ENCODE measurements around the gene ATP7B.
A peak's percentile ranks its signal among the peaks of the same experiment; 100 is the strongest.

ATP7B gene

GRCh38 chr13:51955816-51956603 lies 55.2 kb downstream of the ATP7B start:
- TF ChIP-seq, protein P1, sequence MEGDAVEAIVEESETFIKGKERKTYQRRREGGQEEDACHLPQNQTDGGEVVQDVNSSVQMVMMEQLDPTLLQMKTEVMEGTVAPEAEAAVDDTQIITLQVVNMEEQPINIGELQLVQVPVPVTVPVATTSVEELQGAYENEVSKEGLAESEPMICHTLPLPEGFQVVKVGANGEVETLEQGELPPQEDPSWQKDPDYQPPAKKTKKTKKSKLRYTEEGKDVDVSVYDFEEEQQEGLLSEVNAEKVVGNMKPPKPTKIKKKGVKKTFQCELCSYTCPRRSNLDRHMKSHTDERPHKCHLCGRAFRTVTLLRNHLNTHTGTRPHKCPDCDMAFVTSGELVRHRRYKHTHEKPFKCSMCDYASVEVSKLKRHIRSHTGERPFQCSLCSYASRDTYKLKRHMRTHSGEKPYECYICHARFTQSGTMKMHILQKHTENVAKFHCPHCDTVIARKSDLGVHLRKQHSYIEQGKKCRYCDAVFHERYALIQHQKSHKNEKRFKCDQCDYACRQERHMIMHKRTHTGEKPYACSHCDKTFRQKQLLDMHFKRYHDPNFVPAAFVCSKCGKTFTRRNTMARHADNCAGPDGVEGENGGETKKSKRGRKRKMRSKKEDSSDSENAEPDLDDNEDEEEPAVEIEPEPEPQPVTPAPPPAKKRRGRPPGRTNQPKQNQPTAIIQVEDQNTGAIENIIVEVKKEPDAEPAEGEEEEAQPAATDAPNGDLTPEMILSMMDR (IDR thresholded peaks at IDR 0.05; ENCODE audit: extremely low read depth, missing control alignments), result no peak
- DNase-seq (ENCODE audit: low spot score), result no peak

DNA sequence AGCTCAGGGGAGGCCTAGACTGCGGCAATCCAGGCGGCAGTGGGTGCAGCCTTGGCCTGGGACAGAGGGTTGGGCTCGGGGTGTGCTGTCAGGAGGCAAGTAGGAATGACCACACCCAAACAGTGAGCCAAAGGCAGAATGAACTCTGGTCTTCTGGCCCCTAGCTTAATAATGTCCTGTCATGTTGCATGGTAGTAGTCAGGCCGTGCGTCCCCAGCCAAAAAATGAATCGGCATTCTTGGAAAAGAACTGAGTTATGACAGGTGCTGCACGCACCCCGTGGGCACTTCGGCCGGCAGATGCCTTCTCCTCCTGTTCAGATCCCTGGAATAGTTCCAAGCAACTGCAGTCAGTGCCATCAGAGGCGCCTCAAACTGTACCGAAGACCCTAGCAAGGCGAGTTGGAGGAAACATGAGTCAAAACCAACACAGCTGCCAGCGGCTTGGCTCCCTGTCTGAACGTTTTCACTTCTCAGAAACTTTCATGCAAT lies 55.9 kb downstream of the ATP7B start:
- TF ChIP-seq, protein P1 (IDR thresholded peaks at IDR 0.05; ENCODE audit: extremely low read depth, missing control alignments), result no peak
- no peak for DNase-seq (ENCODE audit: low spot score)

DNA sequence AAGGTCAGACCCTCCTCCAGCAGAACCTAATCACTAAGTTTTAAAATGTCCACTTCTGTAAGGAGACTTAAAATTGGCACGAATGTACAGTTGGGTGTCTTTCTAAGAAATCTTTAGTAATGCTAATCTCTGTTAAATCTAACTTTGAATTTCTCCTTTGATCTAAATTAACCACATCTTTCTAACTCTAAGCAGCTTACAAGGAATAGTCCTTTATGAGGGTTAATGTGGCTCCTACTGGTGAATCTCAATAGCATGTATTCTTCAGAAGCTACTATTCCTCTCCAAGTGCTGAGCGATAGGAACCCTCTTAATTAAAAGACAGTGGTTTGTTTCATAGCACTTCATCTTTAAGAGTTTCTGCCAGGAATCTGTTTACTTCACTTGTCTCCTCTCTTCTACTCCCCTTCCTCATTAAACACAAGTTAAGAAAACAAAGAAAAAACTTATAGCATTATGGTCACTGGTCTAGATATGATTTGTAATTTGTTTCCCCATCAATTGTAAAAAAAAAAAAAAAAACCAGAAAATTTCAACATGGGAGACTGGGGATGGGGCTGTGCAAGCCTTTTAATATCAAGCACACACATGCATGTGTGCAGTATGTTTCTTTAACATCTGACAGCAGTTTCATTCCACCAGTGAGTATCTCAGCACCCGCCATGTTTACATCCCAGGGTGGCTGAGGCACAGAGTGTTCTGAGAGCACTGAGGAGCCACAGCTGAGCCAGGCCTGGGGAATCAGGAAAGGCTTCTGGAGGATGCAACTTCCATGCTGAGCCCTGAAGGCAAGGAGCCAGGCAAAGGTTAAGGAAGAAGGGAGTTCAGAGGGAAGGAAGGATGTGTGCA lies 57.7 kb downstream of the ATP7B start:
- DNase-seq (ENCODE audit: low spot score), result no peak
- TF ChIP-seq, protein P1 (IDR thresholded peaks at IDR 0.05; ENCODE audit: extremely low read depth, missing control alignments), result no peak

DNA sequence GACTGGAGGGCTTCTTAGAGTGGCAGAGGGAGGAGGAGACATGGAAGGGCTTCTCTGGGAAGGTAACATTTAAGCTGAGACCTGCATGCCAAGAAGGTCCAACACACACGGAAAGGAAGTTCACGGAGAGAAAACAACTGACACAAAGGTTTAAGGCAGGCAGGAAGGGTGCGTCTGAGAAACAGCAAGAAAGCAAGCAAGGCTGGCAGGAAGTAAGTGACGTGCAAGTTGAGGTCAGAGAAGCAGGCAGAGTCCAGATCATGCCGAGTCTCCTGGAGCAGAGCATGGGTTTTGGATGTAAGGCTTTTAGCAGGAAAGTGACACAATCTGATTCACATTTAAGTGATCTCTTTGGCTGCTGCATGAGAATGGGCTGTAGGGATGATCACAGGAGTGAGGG lies 60.5 kb downstream of the ATP7B start:
- DNase-seq (ENCODE audit: low spot score), result no peak
- TF ChIP-seq, protein P1 (IDR thresholded peaks at IDR 0.05; ENCODE audit: extremely low read depth, missing control alignments), result no peak

DNA sequence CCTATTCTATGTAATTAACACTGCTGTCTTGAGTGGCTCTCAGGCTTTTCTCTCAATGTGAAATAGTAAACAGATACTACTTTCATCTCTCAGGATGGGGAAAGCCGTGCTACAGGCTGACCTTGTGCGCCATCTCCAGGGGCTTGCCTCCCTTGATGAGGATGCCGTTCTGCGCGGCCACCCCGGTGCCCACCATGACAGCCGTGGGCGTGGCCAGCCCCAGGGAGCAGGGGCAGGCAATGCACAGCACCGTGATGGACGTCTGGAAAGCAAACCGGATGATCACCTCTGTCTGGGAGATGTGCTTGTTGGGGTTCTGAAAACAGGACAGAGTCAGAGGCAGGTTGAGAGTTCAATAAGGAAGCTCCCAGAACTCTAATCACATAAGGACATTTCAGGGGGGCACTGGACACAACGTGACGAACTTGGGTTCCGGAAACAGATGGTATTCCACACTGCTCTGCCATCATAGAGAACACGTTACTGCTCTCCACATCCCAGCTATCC lies 65.0 kb downstream of the ATP7B start:
- TF ChIP-seq, protein P1 (IDR thresholded peaks at IDR 0.05; ENCODE audit: extremely low read depth, missing control alignments), result no peak
- no peak for DNase-seq (ENCODE audit: low spot score)

GRCh38 chr13:51945149-51945548 lies 66.1 kb downstream of the ATP7B start:
- TF ChIP-seq, protein P1 (IDR thresholded peaks at IDR 0.05; ENCODE audit: extremely low read depth, missing control alignments), result no peak
- peak; percentile 53 for DNase-seq (ENCODE audit: low spot score)

DNA sequence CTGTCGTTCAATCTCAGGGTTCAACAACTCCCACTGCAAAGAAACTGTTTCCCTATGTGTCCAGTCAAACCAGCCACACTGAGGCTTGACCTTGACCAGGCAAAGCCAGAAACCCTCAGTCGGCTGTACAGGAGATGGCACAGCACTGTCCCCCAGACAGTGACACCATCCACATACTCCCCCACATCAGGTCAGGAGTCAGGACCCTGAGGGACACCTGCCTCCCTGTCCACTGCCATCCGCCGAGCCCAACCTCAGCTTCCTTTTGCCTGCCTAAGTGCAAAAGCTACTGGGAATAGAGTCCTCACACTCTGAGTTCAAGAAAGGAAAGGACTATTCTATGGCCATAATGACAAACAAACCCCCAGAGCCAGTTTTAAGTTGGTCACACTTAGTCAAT lies 66.8 kb downstream of the ATP7B start:
- DNase-seq (ENCODE audit: low spot score), result no peak
- TF ChIP-seq, protein P1 (IDR thresholded peaks at IDR 0.05; ENCODE audit: extremely low read depth, missing control alignments), result no peak
